ENCODE measurements around the gene SLC8A1.

DNA sequence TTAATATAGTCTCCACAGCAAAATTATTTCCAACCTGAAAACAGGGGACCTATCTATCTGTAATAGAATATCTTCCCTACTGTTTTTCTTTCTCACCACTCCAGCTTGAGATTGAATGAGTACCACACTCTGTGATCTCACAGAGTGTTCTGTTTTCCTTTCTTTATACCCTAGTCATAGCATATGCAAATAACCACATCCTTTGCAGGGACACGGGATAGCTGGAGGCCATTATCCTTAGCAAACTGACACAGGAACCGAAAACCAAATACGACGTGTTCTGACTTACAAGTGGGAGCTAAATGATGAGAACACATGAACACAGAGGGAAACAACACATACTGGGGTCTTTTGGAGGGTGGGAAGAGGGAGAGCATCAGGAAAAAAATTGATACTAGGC lies 224.7 kb downstream of the SLC8A1 start:
- no peak for TF ChIP-seq CTCF (IDR thresholded peaks at IDR 0.05)
- no peak for TF ChIP-seq EZH2 (IDR thresholded peaks at IDR 0.05; ENCODE audit: borderline replicate concordance, insufficient read depth, low read depth, low read length, poor library complexity, severe bottlenecking)

Data from B cell (primary cell).